A549 (cell line): ENCODE measurements around the gene BCAS3. TPM values are rescaled to one million over a fixed set of nuclear protein-coding genes. Genes with fewer than 3 reads are reported as not detected.
"Not testable (repeated sequence)": the region's sequence is repeated elsewhere in the genome, so short reads cannot be mapped to it uniquely, and the experiment has no call there.

Source experiments
- ATAC-seq, 2 experiments: fragments of 200-7000 bp in 1 of 2; fragments of >200 bp in 1 of 2; cut with Nextera tagmentation in 1 of 2; cut with Tn5 transposase in 1 of 2; 3 replicates each; pipeline versions ENCODE4 v1.8.0 to v1.9.1; 2018 to 2020; ENCODE audit warnings: mild to moderate bottlenecking in 1 of 2, moderate library complexity in 1 of 2
- CTCF ChIA-PET: fragments of 300-600 bp; sonication (Branson Sonifier 250); formaldehyde crosslinking; extraction: SDS; loops from one replicate; lab custom pipeline; 2021; ENCODE audit warnings: antibody characterized with exemption, inconsistent platforms; lab: Yijun Ruan, JAX
- POLR2A ChIA-PET: fragments of 350-600 bp; formaldehyde crosslinking; extraction: SDS; loops from one replicate; lab custom pipeline; 2021; ENCODE audit warnings: antibody characterized with exemption, inconsistent platforms; lab: Yijun Ruan, JAX
- DNase-seq, 2 experiments: peaks; one replicate each; pipeline versions ENCODE4 v3.0.0 to v3.0.0-alpha.2; 2011 to 2016; ENCODE audit warnings: low read depth in 1 of 2, low spot score in 1 of 2
- FAIRE-seq: peaks from 2 replicates; lab custom pipeline; 2011; peaks lifted over from hg19 to GRCh38; lab: Jason Lieb, UNC
- H3K27ac ChIP-seq, 2 experiments: fragments of >200 bp; sonication (Bioruptor Twin); formaldehyde crosslinking; 3 replicates each; pipeline ENCODE4 v1.5.1; 2016 to 2017
- H3K4me1 ChIP-seq: fragments of >200 bp; sonication (Bioruptor Twin); formaldehyde crosslinking; 3 replicates; pipeline ENCODE4 v1.6.1; 2016
- H3K4me2 ChIP-seq: fragments of >200 bp; sonication (Bioruptor Twin); formaldehyde crosslinking; 3 replicates; pipeline ENCODE4 v1.6.1; 2016
- H3K4me3 ChIP-seq: fragments of >200 bp; sonication (Bioruptor Twin); formaldehyde crosslinking; 3 replicates; pipeline ENCODE4 v1.5.1; 2016
- H3K9me3 ChIP-seq: fragments of >200 bp; sonication (Bioruptor Twin); formaldehyde crosslinking; 3 replicates; pipeline ENCODE4 v1.6.1; 2016
- CHD2 ChIP-seq: fragments of 150-350 bp; IDR thresholded peaks from 2 replicates; pipeline ENCODE4 v1.6.1; 2014; ENCODE audit warnings: low read length; ENCODE audit not compliant: partially characterized antibody
- FOXS1 ChIP-seq: fragments of 250-450 bp; sonication (Bioruptor Pico); IDR thresholded peaks from 2 replicates; pipeline ENCODE4 v1.5.0; 2020; ENCODE audit warnings: mild to moderate bottlenecking, moderate library complexity
- HEYL ChIP-seq: fragments of 250-450 bp; sonication (Bioruptor Pico); IDR thresholded peaks from 2 replicates; pipeline ENCODE4 v1.8.0; 2021; ENCODE audit warnings: mild to moderate bottlenecking, moderate library complexity
- JUNB ChIP-seq: fragments of >200 bp; sonication (Bioruptor Twin); formaldehyde crosslinking; IDR thresholded peaks from 2 replicates; pipeline ENCODE4 v1.6.1; 2016
- KDM5A ChIP-seq: fragments of 200-600 bp; sonication (generic); IDR thresholded peaks from 2 replicates; pipeline ENCODE4 v1.6.1; 2016; ENCODE audit warnings: antibody characterized with exemption, mild to moderate bottlenecking
- MAZ ChIP-seq: fragments of 150-350 bp; IDR thresholded peaks from 2 replicates; pipeline ENCODE4 v1.6.1; 2014; ENCODE audit warnings: antibody characterized with exemption, low read depth, low read length, borderline replicate concordance
- PHF8 ChIP-seq: fragments of 200-600 bp; sonication (generic); IDR thresholded peaks from 2 replicates; pipeline ENCODE4 v1.6.1; 2016; ENCODE audit warnings: low read depth, mild to moderate bottlenecking, antibody characterized with exemption, moderate library complexity, borderline replicate concordance
- RCOR1 ChIP-seq: fragments of 150-350 bp; IDR thresholded peaks from 2 replicates; pipeline ENCODE4 v1.6.1; 2014; ENCODE audit warnings: antibody characterized with exemption, low read length, low read depth
- RFX5 ChIP-seq: fragments of 450-650 bp; IDR thresholded peaks from 2 replicates; pipeline ENCODE4 v1.7.1; 2014; ENCODE audit warnings: antibody characterized with exemption, mild to moderate bottlenecking, moderate library complexity
- SMC3 ChIP-seq: fragments of >200 bp; sonication (Bioruptor Twin); formaldehyde crosslinking; IDR thresholded peaks from 3 replicates; pipeline ENCODE4 v1.6.1; 2018; ENCODE audit warnings: inconsistent platforms
- WGBS: methylation state at CpG from one replicate; pipeline ENCODE4 v1.1.6; 2017; ENCODE audit errors: missing lambda C conversion rate; 5-methylcytosine and 5-hydroxymethylcytosine counted together
- polyA plus RNA-seq, 4 experiments: library from polyadenylated mRNA; depleted of rRNA in 3 of 4; stranded (reverse); fragments of >200 nt; fragmentation: RNase III in 1 of 4; extraction: RNeasy Plus Mini Kit Qiagen cat#74134 plus additional on column Dnase treatment in 1 of 4; gene quantifications; 2 replicates in 3 of 4; 3 replicates in 1 of 4; pipeline ENCODE4 v1.2.3, GENCODE V29; 2011 to 2017
- TF ChIP-seq, protein P1 (sequence below): fragments of >200 bp; sonication (Bioruptor Twin); formaldehyde crosslinking; IDR thresholded peaks from 3 replicates; pipeline ENCODE4 v1.6.1; 2016
- TF ChIP-seq, protein P2 (sequence below): IDR thresholded peaks from 2 replicates; pipeline ENCODE4 v1.6.1; 2012
- TF ChIP-seq, protein P3 (sequence below): fragments of 150-350 bp; IDR thresholded peaks from 2 replicates; pipeline ENCODE4 v1.6.1; 2014; ENCODE audit warnings: low read depth, mild to moderate bottlenecking, low read length
- TF ChIP-seq, protein P4 (sequence below): fragments of >200 bp; sonication (Bioruptor Twin); formaldehyde crosslinking; IDR thresholded peaks from 2 replicates; pipeline ENCODE4 v1.6.1; 2016
- TF ChIP-seq, protein P5 (sequence below): IDR thresholded peaks from 2 replicates; pipeline ENCODE4 v1.6.1; 2012

Gene BCAS3
- polyA plus RNA-seq, 2 of the 4 experiments (the other 2 are of a cell fraction) = 14.7 to 43.4 TPM

DNA sequence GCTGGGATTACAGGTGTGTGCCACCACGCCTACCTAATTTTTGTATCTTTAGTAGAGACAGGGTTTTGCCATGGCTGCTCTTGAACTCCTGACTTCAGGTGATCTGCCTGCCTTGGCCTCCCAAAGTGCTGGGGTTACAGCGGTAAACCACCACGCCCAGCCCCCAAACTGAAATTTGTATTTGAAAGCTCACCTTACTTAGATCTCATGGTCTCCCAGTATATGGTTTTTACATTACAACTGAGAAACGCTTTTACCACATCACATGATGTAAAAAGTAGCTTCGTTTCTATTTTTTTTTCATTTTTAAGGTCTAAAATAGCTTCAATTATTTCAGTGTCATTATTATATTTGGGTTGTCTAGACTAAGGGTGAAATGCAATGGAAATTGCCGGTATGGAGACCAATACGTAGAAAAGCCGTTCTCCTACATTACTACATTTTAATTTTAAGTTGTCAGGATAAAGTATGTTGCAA, 93.3 kb downstream of the BCAS3 start:
- no peaks in the 10 kb centered on the region for H3K9me3 ChIP-seq
- POLR2A ChIA-PET = no interaction called here
- DNase-seq = no peak
- no peak for FAIRE-seq
- CTCF ChIA-PET = interaction anchor here (0.7 to 2.2 kb wide), 2 partner anchors 50 to 628 kb away, joined by 3 to 6 read pairs; no protein-coding TSS in a partner anchor
- H3K4me2 ChIP-seq = no peak overlapping the region
- H3K4me3 ChIP-seq = no peak overlapping the region
- H3K4me1 ChIP-seq = no peaks in the 10 kb centered on the region
- 88% methylated on average over 8 of the region's 8 CpGs for WGBS
- no peak overlapping the region for H3K27ac ChIP-seq
- no peak for TF ChIP-seq SMC3
- TF ChIP-seq, protein P1, sequence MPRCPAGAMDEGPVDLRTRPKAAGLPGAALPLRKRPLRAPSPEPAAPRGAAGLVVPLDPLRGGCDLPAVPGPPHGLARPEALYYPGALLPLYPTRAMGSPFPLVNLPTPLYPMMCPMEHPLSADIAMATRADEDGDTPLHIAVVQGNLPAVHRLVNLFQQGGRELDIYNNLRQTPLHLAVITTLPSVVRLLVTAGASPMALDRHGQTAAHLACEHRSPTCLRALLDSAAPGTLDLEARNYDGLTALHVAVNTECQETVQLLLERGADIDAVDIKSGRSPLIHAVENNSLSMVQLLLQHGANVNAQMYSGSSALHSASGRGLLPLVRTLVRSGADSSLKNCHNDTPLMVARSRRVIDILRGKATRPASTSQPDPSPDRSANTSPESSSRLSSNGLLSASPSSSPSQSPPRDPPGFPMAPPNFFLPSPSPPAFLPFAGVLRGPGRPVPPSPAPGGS = no peak
- TF ChIP-seq, protein P2, sequence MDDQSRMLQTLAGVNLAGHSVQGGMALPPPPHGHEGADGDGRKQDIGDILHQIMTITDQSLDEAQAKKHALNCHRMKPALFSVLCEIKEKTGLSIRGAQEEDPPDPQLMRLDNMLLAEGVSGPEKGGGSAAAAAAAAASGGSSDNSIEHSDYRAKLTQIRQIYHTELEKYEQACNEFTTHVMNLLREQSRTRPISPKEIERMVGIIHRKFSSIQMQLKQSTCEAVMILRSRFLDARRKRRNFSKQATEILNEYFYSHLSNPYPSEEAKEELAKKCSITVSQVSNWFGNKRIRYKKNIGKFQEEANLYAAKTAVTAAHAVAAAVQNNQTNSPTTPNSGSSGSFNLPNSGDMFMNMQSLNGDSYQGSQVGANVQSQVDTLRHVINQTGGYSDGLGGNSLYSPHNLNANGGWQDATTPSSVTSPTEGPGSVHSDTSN = no peak
- TF ChIP-seq MAZ = no peak
- TF ChIP-seq KDM5A = no peak
- no peak for TF ChIP-seq RCOR1
- TF ChIP-seq JUNB = no peak
- TF ChIP-seq, protein P3, sequence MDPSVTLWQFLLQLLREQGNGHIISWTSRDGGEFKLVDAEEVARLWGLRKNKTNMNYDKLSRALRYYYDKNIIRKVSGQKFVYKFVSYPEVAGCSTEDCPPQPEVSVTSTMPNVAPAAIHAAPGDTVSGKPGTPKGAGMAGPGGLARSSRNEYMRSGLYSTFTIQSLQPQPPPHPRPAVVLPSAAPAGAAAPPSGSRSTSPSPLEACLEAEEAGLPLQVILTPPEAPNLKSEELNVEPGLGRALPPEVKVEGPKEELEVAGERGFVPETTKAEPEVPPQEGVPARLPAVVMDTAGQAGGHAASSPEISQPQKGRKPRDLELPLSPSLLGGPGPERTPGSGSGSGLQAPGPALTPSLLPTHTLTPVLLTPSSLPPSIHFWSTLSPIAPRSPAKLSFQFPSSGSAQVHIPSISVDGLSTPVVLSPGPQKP = no peak
- no peak for TF ChIP-seq HEYL
- no peak for TF ChIP-seq CHD2
- TF ChIP-seq, protein P4, sequence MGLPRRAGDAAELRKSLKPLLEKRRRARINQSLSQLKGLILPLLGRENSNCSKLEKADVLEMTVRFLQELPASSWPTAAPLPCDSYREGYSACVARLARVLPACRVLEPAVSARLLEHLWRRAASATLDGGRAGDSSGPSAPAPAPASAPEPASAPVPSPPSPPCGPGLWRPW = no peak
- ATAC-seq = no peak

DNA sequence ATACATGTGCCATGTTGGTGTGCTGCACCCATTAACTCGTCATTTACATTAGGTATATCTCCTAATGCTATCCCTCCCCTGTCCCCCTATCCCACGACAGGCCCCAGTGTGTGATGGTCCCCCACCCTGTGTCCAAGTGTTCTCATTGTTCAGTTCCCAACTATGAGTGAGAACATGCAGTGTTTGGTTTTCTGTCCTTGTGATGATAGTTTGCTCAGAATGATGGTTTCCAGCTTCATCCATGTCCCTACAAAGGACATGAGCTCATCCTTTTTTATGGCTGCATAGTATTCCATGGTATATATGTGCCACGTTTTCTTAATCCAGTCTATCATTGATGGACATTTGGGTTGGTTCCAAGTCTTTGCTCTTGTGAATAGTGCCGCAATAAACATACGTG, 94.0 kb downstream of the BCAS3 start:
- ATAC-seq, H3K4me2 ChIP-seq, FAIRE-seq, POLR2A ChIA-PET, H3K27ac ChIP-seq, H3K9me3 ChIP-seq, H3K4me3 ChIP-seq, CTCF ChIA-PET, H3K4me1 ChIP-seq, DNase-seq: not testable (repeated sequence)
- WGBS = 59% methylated on average over 5 of the region's 5 CpGs

DNA sequence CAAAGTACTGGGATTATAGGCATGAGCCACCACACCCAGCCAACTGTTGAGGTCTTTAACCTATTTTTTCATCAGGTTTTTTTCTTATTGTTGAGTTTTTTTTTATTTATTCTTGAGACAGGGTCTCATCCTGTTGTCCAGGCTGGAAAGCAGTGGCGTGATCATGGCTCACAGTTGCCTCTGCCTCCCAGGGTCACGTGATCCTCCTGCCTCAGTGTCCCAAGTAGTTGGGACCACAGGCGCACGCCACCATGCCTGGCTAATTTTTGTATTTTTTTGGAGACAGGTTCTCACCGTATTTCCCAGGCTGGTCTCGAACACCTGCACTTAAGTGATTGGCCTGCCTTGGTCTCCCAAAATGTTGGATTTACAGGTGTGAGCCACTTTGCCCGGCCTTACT, 95.9 kb downstream of the BCAS3 start:
- TF ChIP-seq RFX5 (no peak), FOXS1 (no peak), PHF8 (no peak)
- TF ChIP-seq, protein P5, sequence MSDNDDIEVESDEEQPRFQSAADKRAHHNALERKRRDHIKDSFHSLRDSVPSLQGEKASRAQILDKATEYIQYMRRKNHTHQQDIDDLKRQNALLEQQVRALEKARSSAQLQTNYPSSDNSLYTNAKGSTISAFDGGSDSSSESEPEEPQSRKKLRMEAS = no peak
- TF ChIP-seq, protein P2 = no peak
- H3K4me2 ChIP-seq = no peak overlapping the region
- DNase-seq (no peak), ATAC-seq (no peak), FAIRE-seq (no peak)
- no peaks in the 10 kb centered on the region for H3K9me3 ChIP-seq
- H3K4me1 ChIP-seq = no peaks in the 10 kb centered on the region
- no peak overlapping the region for H3K27ac ChIP-seq
- POLR2A ChIA-PET = no interaction called here
- CTCF ChIA-PET = interaction anchor here (0.7 kb wide), 1 partner anchor 25 kb away, joined by 4 read pairs; no protein-coding TSS in a partner anchor
- H3K4me3 ChIP-seq = no peak overlapping the region
- WGBS = 75% methylated on average over 7 of the region's 7 CpGs
